HepG2 (cell line): ENCODE data around the gene NINL. TPM values are rescaled to one million over a fixed set of nuclear protein-coding genes. Genes with fewer than 3 reads are reported as not detected.

ENCODE experiments used
- CENPT ChIP-seq: sonication (generic); formaldehyde crosslinking; IDR thresholded peaks from 2 replicates; pipeline ENCODE4 v1.8.0; 2022; ENCODE audit warnings: low read depth, mild to moderate bottlenecking, moderate library complexity, missing genetic modification reagents
- IKZF4 ChIP-seq: sonication (generic); formaldehyde crosslinking; IDR thresholded peaks from 2 replicates; pipeline ENCODE4 v1.5.1; 2020; ENCODE audit warnings: borderline replicate concordance, mild to moderate bottlenecking, low read depth, missing genetic modification reagents; ENCODE audit errors: not compliant biosample characterization
- KLF16 ChIP-seq, 2 experiments: sonication (generic) in 1 of 2; formaldehyde crosslinking in 1 of 2; IDR thresholded peaks; 2 replicates each; pipeline versions ENCODE4 v1.6.1 to v1.8.0; 2016 to 2023; ENCODE audit warnings: missing genetic modification reagents in 2 of 2, missing compliant biosample characterization in 1 of 2
- U2AF2 ChIP-seq: fragments of 200-400 bp; formaldehyde crosslinking; IDR thresholded peaks from 2 replicates; pipeline ENCODE4 v1.6.1; 2017; ENCODE audit warnings: low read depth, mild to moderate bottlenecking, low read length
- polyA plus RNA-seq, 8 experiments: library from polyadenylated mRNA; depleted of rRNA in 3 of 8; stranded (reverse) in 7 of 8; unstranded in 1 of 8; fragments of >200 nt; fragmentation: Illumina TruSeq in 4 of 8; extraction: Trizol in 4 of 8; gene quantifications; 2 replicates each; pipeline versions ENCODE4 v1.2.1 to v1.2.3, GENCODE V29; 2011 to 2016; ENCODE audit warnings: low read depth in 4 of 8, missing spikeins in 1 of 8, mixed read lengths in 1 of 8; ENCODE audit not compliant: insufficient read depth in 1 of 8
- total RNA-seq, 5 experiments: library from RNA; depleted of rRNA; stranded (reverse); fragments of >200 nt; fragmentation: Illumina TruSeq; extraction: Trizol; gene quantifications; 2 replicates each; pipeline ENCODE4 v1.2.3, GENCODE V29; 2016; ENCODE audit warnings: low read depth in 1 of 5
- TF ChIP-seq, protein P1 (sequence below): sonication (generic); formaldehyde crosslinking; IDR thresholded peaks from 2 replicates; pipeline ENCODE4 v1.5.0; 2020; ENCODE audit warnings: mild to moderate bottlenecking, missing genetic modification reagents
- TF ChIP-seq, protein P2 (sequence below): sonication (generic); formaldehyde crosslinking; IDR thresholded peaks from 2 replicates; pipeline ENCODE4 v1.4.0; 2020; ENCODE audit warnings: missing genetic modification reagents, borderline replicate concordance
- TF ChIP-seq, protein P3 (sequence below): sonication (generic); formaldehyde crosslinking; IDR thresholded peaks from 2 replicates; pipeline ENCODE4 v1.4.0; 2020; ENCODE audit warnings: missing genetic modification reagents
- TF ChIP-seq, protein P4 (sequence below): sonication (generic); formaldehyde crosslinking; IDR thresholded peaks from 2 replicates; pipeline ENCODE4 v1.4.0; 2020; ENCODE audit warnings: mild to moderate bottlenecking, missing genetic modification reagents
- TF ChIP-seq, protein P5 (sequence below): sonication (generic); formaldehyde crosslinking; conservative IDR thresholded peaks from 2 replicates; pipeline ENCODE4 v1.5.0; 2020; ENCODE audit warnings: missing genetic modification reagents

Gene NINL
- total and polyA plus RNA-seq, 2 of the 13 experiments (the other 11 are each of a cell fraction or from before 2014, with no cell fraction given), result 32.3 to 34.3 TPM

DNA sequence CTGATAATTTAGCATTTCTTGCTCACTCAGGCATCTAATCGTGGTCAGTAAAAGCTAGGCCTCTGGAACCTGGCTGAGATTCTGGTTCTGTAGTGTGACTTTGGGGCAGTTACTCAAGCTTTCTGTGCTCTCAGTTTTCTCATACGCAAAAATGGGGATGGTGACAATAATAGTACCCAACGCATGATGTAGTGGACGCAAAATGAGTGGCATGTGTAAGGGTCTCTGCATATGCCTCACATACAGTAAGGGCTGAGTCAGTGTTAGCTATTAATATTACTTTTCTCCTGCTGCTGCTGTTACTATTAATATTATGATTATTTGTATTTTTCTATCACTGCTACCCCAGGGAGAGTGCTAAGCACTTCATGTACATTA lies 177.2 kb downstream of the NINL start (continued):
- TF ChIP-seq, protein P1, sequence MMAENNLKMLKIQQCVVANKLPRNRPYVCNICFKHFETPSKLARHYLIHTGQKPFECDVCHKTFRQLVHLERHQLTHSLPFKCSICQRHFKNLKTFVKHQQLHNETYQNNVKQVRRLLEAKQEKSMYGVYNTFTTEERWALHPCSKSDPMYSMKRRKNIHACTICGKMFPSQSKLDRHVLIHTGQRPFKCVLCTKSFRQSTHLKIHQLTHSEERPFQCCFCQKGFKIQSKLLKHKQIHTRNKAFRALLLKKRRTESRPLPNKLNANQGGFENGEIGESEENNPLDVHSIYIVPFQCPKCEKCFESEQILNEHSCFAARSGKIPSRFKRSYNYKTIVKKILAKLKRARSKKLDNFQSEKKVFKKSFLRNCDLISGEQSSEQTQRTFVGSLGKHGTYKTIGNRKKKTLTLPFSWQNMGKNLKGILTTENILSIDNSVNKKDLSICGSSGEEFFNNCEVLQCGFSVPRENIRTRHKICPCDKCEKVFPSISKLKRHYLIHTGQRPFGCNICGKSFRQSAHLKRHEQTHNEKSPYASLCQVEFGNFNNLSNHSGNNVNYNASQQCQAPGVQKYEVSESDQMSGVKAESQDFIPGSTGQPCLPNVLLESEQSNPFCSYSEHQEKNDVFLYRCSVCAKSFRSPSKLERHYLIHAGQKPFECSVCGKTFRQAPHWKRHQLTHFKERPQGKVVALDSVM (CRISPR knock-in tag), result no peak
- TF ChIP-seq, protein P2, sequence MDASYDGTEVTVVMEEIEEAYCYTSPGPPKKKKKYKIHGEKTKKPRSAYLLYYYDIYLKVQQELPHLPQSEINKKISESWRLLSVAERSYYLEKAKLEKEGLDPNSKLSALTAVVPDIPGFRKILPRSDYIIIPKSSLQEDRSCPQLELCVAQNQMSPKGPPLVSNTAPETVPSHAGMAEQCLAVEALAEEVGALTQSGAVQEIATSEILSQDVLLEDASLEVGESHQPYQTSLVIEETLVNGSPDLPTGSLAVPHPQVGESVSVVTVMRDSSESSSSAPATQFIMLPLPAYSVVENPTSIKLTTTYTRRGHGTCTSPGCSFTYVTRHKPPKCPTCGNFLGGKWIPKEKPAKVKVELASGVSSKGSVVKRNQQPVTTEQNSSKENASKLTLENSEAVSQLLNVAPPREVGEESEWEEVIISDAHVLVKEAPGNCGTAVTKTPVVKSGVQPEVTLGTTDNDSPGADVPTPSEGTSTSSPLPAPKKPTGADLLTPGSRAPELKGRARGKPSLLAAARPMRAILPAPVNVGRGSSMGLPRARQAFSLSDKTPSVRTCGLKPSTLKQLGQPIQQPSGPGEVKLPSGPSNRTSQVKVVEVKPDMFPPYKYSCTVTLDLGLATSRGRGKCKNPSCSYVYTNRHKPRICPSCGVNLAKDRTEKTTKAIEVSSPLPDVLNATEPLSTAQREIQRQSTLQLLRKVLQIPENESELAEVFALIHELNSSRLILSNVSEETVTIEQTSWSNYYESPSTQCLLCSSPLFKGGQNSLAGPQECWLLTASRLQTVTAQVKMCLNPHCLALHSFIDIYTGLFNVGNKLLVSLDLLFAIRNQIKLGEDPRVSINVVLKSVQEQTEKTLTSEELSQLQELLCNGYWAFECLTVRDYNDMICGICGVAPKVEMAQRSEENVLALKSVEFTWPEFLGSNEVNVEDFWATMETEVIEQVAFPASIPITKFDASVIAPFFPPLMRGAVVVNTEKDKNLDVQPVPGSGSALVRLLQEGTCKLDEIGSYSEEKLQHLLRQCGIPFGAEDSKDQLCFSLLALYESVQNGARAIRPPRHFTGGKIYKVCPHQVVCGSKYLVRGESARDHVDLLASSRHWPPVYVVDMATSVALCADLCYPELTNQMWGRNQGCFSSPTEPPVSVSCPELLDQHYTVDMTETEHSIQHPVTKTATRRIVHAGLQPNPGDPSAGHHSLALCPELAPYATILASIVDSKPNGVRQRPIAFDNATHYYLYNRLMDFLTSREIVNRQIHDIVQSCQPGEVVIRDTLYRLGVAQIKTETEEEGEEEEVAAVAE (CRISPR knock-in tag), result no peak
- TF ChIP-seq CENPT (CRISPR knock-in tag), result no peak
- TF ChIP-seq, protein P3, sequence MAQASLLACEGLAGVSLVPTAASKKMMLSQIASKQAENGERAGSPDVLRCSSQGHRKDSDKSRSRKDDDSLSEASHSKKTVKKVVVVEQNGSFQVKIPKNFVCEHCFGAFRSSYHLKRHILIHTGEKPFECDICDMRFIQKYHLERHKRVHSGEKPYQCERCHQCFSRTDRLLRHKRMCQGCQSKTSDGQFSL (CRISPR knock-in tag), result no peak
- TF ChIP-seq U2AF2, result no peak
- no peak for TF ChIP-seq KLF16 (CRISPR knock-in tag; IDR thresholded peaks at IDR 0.05)
- TF ChIP-seq, protein P4, sequence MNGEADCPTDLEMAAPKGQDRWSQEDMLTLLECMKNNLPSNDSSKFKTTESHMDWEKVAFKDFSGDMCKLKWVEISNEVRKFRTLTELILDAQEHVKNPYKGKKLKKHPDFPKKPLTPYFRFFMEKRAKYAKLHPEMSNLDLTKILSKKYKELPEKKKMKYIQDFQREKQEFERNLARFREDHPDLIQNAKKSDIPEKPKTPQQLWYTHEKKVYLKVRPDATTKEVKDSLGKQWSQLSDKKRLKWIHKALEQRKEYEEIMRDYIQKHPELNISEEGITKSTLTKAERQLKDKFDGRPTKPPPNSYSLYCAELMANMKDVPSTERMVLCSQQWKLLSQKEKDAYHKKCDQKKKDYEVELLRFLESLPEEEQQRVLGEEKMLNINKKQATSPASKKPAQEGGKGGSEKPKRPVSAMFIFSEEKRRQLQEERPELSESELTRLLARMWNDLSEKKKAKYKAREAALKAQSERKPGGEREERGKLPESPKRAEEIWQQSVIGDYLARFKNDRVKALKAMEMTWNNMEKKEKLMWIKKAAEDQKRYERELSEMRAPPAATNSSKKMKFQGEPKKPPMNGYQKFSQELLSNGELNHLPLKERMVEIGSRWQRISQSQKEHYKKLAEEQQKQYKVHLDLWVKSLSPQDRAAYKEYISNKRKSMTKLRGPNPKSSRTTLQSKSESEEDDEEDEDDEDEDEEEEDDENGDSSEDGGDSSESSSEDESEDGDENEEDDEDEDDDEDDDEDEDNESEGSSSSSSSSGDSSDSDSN (CRISPR knock-in tag), result no peak
- TF ChIP-seq, protein P5, sequence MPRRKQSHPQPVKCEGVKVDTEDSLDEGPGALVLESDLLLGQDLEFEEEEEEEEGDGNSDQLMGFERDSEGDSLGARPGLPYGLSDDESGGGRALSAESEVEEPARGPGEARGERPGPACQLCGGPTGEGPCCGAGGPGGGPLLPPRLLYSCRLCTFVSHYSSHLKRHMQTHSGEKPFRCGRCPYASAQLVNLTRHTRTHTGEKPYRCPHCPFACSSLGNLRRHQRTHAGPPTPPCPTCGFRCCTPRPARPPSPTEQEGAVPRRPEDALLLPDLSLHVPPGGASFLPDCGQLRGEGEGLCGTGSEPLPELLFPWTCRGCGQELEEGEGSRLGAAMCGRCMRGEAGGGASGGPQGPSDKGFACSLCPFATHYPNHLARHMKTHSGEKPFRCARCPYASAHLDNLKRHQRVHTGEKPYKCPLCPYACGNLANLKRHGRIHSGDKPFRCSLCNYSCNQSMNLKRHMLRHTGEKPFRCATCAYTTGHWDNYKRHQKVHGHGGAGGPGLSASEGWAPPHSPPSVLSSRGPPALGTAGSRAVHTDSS (CRISPR knock-in tag), result no peak
- TF ChIP-seq IKZF4 (CRISPR knock-in tag), result peak; percentile 2
